ENCODE results near the gene DEFB118. TPM values are rescaled to one million over a fixed set of nuclear protein-coding genes. Genes with fewer than 3 reads are reported as not detected.

DEFB118 gene
- total RNA-seq, 1 donor from 2014 or later = not detected

GRCh38 chr20:31374346-31374745 lies 5.9 kb downstream of the DEFB118 start:
- DNase-seq (ENCODE audit: low spot score in 2 of 2) = no peak
- Histone ChIP-seq H3K36me3 (no peaks in the 10 kb centered on the region), H3K27me3 (no peaks in the 10 kb centered on the region), H3K27ac (no peak overlapping the region), H3K4me3 (no peak overlapping the region), H3K4me1 (no peaks in the 10 kb centered on the region), H3K9me3 (no peaks in the 10 kb centered on the region)
- intact Hi-C loops (cut with DNase I) = no loop called here
- no peak for TF ChIP-seq CTCF (IDR thresholded peaks at IDR 0.05)

- intact Hi-C loops (cut with DNase I) = no loop called here
- Histone ChIP-seq H3K9me3 (no peaks in the 10 kb centered on the region), H3K36me3 (no peaks in the 10 kb centered on the region), H3K27ac (no peak within 1 kb of the TSS), H3K4me1 (no peaks in the 10 kb centered on the region), H3K27me3 (no peaks in the 10 kb centered on the region), H3K4me3 (no peak within 1 kb of the TSS)
- DNase-seq (ENCODE audit: low spot score in 2 of 2) = no peak
- TF ChIP-seq CTCF (IDR thresholded peaks at IDR 0.05) = no peak
These were observed 22.1 kb downstream of the DEFB118 start, which contains the start of gene DEFB119 for GRCh38 chr20:31390490-31390889. Gene DEFB119 (minus strand): TSS chr20:31390590. CDS start chr20:31390483, 107 bp downstream.

DNA sequence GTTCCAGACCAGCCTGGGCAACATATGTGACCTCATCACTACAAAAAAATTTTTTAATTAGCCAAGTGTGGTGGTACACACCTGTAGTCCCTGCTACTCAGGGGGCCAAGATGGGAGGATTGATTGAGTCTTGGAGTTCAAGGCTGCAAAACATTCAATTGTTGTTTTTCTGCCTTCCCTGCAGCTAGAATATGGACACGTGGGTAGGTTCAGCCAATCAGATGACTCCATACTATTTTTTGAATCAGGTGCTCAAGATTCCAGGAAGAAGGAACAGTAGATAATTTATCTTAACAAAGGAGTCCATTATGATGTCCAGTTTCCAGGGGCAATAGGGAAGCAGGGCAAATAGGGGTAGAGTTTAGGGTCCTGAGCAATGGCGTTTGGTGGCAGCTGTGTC lies 24.4 kb downstream of the DEFB118 start:
- intact Hi-C loops (cut with DNase I) = no loop called here
- H3K4me3 ChIP-seq = no peak overlapping the region
- no peaks in the 10 kb centered on the region for H3K9me3 ChIP-seq
- no peak for TF ChIP-seq CTCF (IDR thresholded peaks at IDR 0.05)
- no peaks in the 10 kb centered on the region for H3K36me3 ChIP-seq
- H3K27ac ChIP-seq = no peak overlapping the region
- H3K27me3 ChIP-seq = no peaks in the 10 kb centered on the region
- DNase-seq (ENCODE audit: low spot score in 2 of 2) = no peak
- no peaks in the 10 kb centered on the region for H3K4me1 ChIP-seq

GRCh38 chr20:31394900-31395299 lies 26.5 kb downstream of the DEFB118 start:
- no peak for TF ChIP-seq CTCF (IDR thresholded peaks at IDR 0.05)
- no peaks in the 10 kb centered on the region for H3K9me3 ChIP-seq
- intact Hi-C loops (cut with DNase I) = no loop called here
- H3K4me1 ChIP-seq = no peaks in the 10 kb centered on the region
- H3K36me3 ChIP-seq = no peaks in the 10 kb centered on the region
- no peak overlapping the region for H3K4me3 ChIP-seq
- no peaks in the 10 kb centered on the region for H3K27me3 ChIP-seq
- no peak overlapping the region for H3K27ac ChIP-seq
- DNase-seq (ENCODE audit: low spot score in 2 of 2) = no peak

DNA sequence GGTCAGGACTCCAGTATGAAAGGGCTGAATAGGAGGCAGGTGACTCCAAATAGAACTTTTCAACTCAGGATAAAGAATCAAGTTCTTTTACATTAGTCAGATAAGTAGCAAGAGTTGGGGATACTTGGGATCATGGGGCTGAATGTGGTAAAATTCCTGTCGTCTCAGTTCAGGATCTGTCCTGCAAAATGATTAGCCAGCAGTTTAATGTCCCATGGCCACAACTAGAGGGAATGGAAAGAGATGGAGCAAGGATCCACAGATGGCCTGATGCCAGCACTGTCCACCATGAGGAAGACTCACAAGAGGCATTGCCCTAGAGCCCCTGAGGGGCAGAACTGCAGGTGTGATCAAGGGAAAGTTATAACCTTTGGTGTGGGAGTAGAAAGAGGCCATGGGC lies 35.5 kb downstream of the DEFB118 start:
- Histone ChIP-seq H3K36me3 (no peaks in the 10 kb centered on the region), H3K9me3 (no peaks in the 10 kb centered on the region), H3K4me3 (no peak overlapping the region), H3K27me3 (no peaks in the 10 kb centered on the region), H3K4me1 (no peaks in the 10 kb centered on the region), H3K27ac (no peak overlapping the region)
- TF ChIP-seq CTCF (IDR thresholded peaks at IDR 0.05) = no peak
- DNase-seq (ENCODE audit: low spot score in 2 of 2) = no peak
- intact Hi-C loops (cut with DNase I) = no loop called here

GRCh38 chr20:31406115-31406514 lies 37.7 kb downstream of the DEFB118 start, which contains the start of gene DEFB121:
Gene DEFB121 (minus strand): TSS chr20:31406215. CDS start chr20:31406152, 63 bp downstream.
- Histone ChIP-seq H3K27ac (no peak within 1 kb of the TSS), H3K27me3 (no peaks in the 10 kb centered on the region), H3K9me3 (no peaks in the 10 kb centered on the region), H3K36me3 (no peaks in the 10 kb centered on the region), H3K4me3 (no peak within 1 kb of the TSS), H3K4me1 (no peaks in the 10 kb centered on the region)
- intact Hi-C loops (cut with DNase I) = no loop called here
- DNase-seq (ENCODE audit: low spot score in 2 of 2) = no peak
- no peak for TF ChIP-seq CTCF (IDR thresholded peaks at IDR 0.05)
